Muscle layer of colon (tissue), 2 donors: Measurements from ENCODE around the gene OR8B12.

ENCODE experiments used
- H3K27ac ChIP-seq: one replicate; pipeline ENCODE4 v1.7.0; 2013; ENCODE audit warnings: low read depth, mild to moderate bottlenecking, low read length, moderate library complexity
- H3K27me3 ChIP-seq, 2 donors: one replicate each; pipeline ENCODE4 v1.7.0; 2013; ENCODE audit warnings: low read length in 2 of 2, mild to moderate bottlenecking in 2 of 2; ENCODE audit not compliant: insufficient read depth in 2 of 2, control insufficient read depth in 1 of 2
- H3K36me3 ChIP-seq: one replicate; pipeline ENCODE4 v1.7.0; 2013; ENCODE audit warnings: mild to moderate bottlenecking, low read length; ENCODE audit not compliant: insufficient read depth
- H3K4me1 ChIP-seq: one replicate; pipeline ENCODE4 v1.7.0; 2013; ENCODE audit warnings: mild to moderate bottlenecking, low read length; ENCODE audit not compliant: insufficient read depth
- H3K4me3 ChIP-seq, 2 donors: one replicate each; pipeline ENCODE4 v1.7.0; 2013; ENCODE audit warnings: low read length in 2 of 2, low read depth in 1 of 2, mild to moderate bottlenecking in 1 of 2, moderate library complexity in 1 of 2
- H3K9ac ChIP-seq: one replicate; pipeline ENCODE4 v1.7.0; 2013; ENCODE audit warnings: low read length
- H3K9me3 ChIP-seq: one replicate; pipeline ENCODE4 v1.7.0; 2013; ENCODE audit warnings: mild to moderate bottlenecking, low read length
- donor health status: abdominal sarcoma.
- donor health status: Adenocarcinoma of cecum.

OR8B12 gene

GRCh38 chr11:124569697-124570096 is 26.2 kb upstream of the OR8B12 start, which contains the start of gene OR8A1:
OR8A1 (plus strand) TSS chr11:124569997; CDS start chr11:124570120, 123 bp downstream.
- no peaks in the 10 kb centered on the region for H3K27me3 ChIP-seq
- no peaks in the 10 kb centered on the region for H3K9me3 ChIP-seq
- no peaks in the 10 kb centered on the region for H3K4me1 ChIP-seq
- H3K36me3 ChIP-seq: no peaks in the 10 kb centered on the region
- no peak within 1 kb of the TSS for H3K4me3 ChIP-seq
- no peak within 1 kb of the TSS for H3K27ac ChIP-seq
- no peak within 1 kb of the TSS for H3K9ac ChIP-seq

GRCh38 chr11:124556828-124557227 is 13.4 kb upstream of the OR8B12 start:
- no peak overlapping the region for H3K4me3 ChIP-seq
- no peaks in the 10 kb centered on the region for H3K4me1 ChIP-seq
- no peak overlapping the region for H3K9ac ChIP-seq

GRCh38 chr11:124551987-124552386 is 8.5 kb upstream of the OR8B12 start:
- H3K4me1 ChIP-seq: no peaks in the 10 kb centered on the region
- H3K36me3 ChIP-seq: no peaks in the 10 kb centered on the region
- H3K9me3 ChIP-seq: no peaks in the 10 kb centered on the region
- no peak overlapping the region for H3K9ac ChIP-seq
- H3K4me3 ChIP-seq: no peak overlapping the region
- no peak overlapping the region for H3K27ac ChIP-seq
- H3K27me3 ChIP-seq: no peaks in the 10 kb centered on the region

More at GRCh38 chr11:124556828-124557227, 13.4 kb upstream of the OR8B12 start:
- Histone ChIP-seq H3K27me3 (no peaks in the 10 kb centered on the region), H3K36me3 (no peaks in the 10 kb centered on the region), H3K9me3 (no peaks in the 10 kb centered on the region), H3K27ac (no peak overlapping the region)

- H3K36me3 ChIP-seq: no peaks in the 10 kb centered on the region
- H3K9ac ChIP-seq: no peak overlapping the region
- H3K27me3 ChIP-seq: no peaks in the 10 kb centered on the region
Observed at GRCh38 chr11:124551189-124551588, 7.7 kb upstream of the OR8B12 start.

GRCh38 chr11:124543145-124543544 is 309 bp downstream of the OR8B12 start:
- Histone ChIP-seq H3K9ac (no peak overlapping the region), H3K9me3 (no peaks in the 10 kb centered on the region), H3K36me3 (no peaks in the 10 kb centered on the region), H3K4me1 (no peaks in the 10 kb centered on the region), H3K4me3 (no peak overlapping the region), H3K27ac (no peak overlapping the region), H3K27me3 (no peaks in the 10 kb centered on the region)

More at GRCh38 chr11:124551189-124551588, 7.7 kb upstream of the OR8B12 start:
- Histone ChIP-seq H3K27ac (no peak overlapping the region), H3K9me3 (no peaks in the 10 kb centered on the region), H3K4me1 (no peaks in the 10 kb centered on the region), H3K4me3 (no peak overlapping the region)

- no peaks in the 10 kb centered on the region for H3K9me3 ChIP-seq
- no peak overlapping the region for H3K4me3 ChIP-seq
- no peaks in the 10 kb centered on the region for H3K4me1 ChIP-seq
- H3K27ac ChIP-seq: no peak overlapping the region
- H3K9ac ChIP-seq: no peak overlapping the region
- H3K27me3 ChIP-seq: no peaks in the 10 kb centered on the region
- no peaks in the 10 kb centered on the region for H3K36me3 ChIP-seq
Observed at GRCh38 chr11:124541204-124541603, 2.2 kb downstream of the OR8B12 start.

- no peak overlapping the region for H3K4me3 ChIP-seq
- no peaks in the 10 kb centered on the region for H3K9me3 ChIP-seq
- H3K36me3 ChIP-seq: no peaks in the 10 kb centered on the region
- H3K27ac ChIP-seq: no peak overlapping the region
- no peaks in the 10 kb centered on the region for H3K4me1 ChIP-seq
- no peak overlapping the region for H3K9ac ChIP-seq
- no peaks in the 10 kb centered on the region for H3K27me3 ChIP-seq
Observed at GRCh38 chr11:124538019-124538418, 5.4 kb downstream of the OR8B12 start.

GRCh38 chr11:124536520-124536919 is 6.9 kb downstream of the OR8B12 start:
- Histone ChIP-seq H3K9me3 (no peaks in the 10 kb centered on the region), H3K27me3 (no peaks in the 10 kb centered on the region), H3K4me1 (no peaks in the 10 kb centered on the region), H3K36me3 (no peaks in the 10 kb centered on the region), H3K27ac (no peak overlapping the region), H3K9ac (no peak overlapping the region), H3K4me3 (no peak overlapping the region)

GRCh38 chr11:124535552-124536232 is 7.8 kb downstream of the OR8B12 start:
- Histone ChIP-seq H3K9me3 (no peaks in the 10 kb centered on the region), H3K27me3 (no peaks in the 10 kb centered on the region), H3K4me1 (no peaks in the 10 kb centered on the region), H3K4me3 (no peak overlapping the region), H3K27ac (no peak overlapping the region), H3K9ac (no peak overlapping the region), H3K36me3 (no peaks in the 10 kb centered on the region)

- Histone ChIP-seq H3K36me3 (no peaks in the 10 kb centered on the region), H3K27me3 (no peaks in the 10 kb centered on the region), H3K27ac (no peak overlapping the region), H3K4me3 (no peak overlapping the region), H3K9me3 (no peaks in the 10 kb centered on the region), H3K9ac (no peak overlapping the region), H3K4me1 (no peaks in the 10 kb centered on the region)
Observed at GRCh38 chr11:124534051-124534450, 9.4 kb downstream of the OR8B12 start.

- Histone ChIP-seq H3K4me1 (no peaks in the 10 kb centered on the region), H3K9me3 (no peaks in the 10 kb centered on the region), H3K9ac (no peak overlapping the region), H3K27ac (no peak overlapping the region), H3K36me3 (no peaks in the 10 kb centered on the region), H3K27me3 (no peaks in the 10 kb centered on the region), H3K4me3 (no peak overlapping the region)
Observed at GRCh38 chr11:124533626-124534025, 9.8 kb downstream of the OR8B12 start.

- H3K9me3 ChIP-seq: no peaks in the 10 kb centered on the region
- H3K36me3 ChIP-seq: no peaks in the 10 kb centered on the region
- H3K27ac ChIP-seq: no peak overlapping the region
- H3K27me3 ChIP-seq: no peaks in the 10 kb centered on the region
- H3K4me1 ChIP-seq: no peaks in the 10 kb centered on the region
- no peak overlapping the region for H3K9ac ChIP-seq
- H3K4me3 ChIP-seq: no peak overlapping the region
Observed at GRCh38 chr11:124520550-124520854, 23.0 kb downstream of the OR8B12 start.
